GM12874 (cell line): ENCODE data around the gene MAPK4.
A peak's percentile ranks its signal among the peaks of the same experiment; 100 is the strongest.

Source experiments
- TF ChIP-seq, protein P1 (sequence below): IDR thresholded peaks from 2 replicates; pipeline ENCODE4 v1.5.1; 2011; ENCODE audit warnings: low read depth, mild to moderate bottlenecking, control low read depth, low read length, moderate library complexity; ENCODE audit not compliant: insufficient read depth

MAPK4 gene

DNA sequence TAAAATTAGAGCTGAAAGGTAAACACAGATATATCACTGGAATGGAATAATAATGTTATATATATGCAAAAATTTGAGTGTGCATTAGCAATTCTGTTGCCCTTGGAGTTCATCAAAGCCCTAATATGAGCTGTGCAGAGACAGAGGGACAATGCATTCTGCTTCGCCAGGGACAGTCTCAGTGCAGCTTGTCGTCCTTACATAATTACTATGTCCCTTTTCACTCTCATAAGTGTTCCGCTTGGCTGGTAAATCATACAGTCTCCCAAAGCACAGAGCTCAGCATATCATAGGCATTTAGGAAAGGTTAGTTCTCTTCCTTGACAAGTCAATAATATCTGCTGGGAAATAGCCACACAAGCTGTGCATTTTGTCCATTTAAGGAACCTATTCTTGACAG, 30.7 kb downstream of the MAPK4 start:
- TF ChIP-seq, protein P1, sequence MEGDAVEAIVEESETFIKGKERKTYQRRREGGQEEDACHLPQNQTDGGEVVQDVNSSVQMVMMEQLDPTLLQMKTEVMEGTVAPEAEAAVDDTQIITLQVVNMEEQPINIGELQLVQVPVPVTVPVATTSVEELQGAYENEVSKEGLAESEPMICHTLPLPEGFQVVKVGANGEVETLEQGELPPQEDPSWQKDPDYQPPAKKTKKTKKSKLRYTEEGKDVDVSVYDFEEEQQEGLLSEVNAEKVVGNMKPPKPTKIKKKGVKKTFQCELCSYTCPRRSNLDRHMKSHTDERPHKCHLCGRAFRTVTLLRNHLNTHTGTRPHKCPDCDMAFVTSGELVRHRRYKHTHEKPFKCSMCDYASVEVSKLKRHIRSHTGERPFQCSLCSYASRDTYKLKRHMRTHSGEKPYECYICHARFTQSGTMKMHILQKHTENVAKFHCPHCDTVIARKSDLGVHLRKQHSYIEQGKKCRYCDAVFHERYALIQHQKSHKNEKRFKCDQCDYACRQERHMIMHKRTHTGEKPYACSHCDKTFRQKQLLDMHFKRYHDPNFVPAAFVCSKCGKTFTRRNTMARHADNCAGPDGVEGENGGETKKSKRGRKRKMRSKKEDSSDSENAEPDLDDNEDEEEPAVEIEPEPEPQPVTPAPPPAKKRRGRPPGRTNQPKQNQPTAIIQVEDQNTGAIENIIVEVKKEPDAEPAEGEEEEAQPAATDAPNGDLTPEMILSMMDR = no peak

DNA sequence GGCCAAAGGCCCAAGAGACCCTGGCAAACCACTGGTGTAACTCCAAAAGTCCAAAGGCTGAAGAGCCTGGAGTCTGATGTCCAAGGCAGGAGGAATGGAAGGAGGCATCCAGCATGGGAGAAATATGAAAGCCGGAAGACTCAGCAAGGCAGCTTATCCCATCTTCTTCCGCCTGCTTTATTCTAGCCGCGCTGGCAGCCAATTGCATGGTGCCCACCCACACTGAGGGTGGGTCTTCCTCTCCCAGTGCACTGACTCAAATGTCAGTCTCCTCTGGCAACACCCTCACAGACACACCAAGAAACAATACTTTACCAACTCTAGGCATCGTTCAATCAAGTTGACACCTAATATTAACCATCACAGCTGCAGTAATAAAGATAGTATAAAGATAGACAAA, 34.1 kb downstream of the MAPK4 start:
- TF ChIP-seq, protein P1 = no peak

DNA sequence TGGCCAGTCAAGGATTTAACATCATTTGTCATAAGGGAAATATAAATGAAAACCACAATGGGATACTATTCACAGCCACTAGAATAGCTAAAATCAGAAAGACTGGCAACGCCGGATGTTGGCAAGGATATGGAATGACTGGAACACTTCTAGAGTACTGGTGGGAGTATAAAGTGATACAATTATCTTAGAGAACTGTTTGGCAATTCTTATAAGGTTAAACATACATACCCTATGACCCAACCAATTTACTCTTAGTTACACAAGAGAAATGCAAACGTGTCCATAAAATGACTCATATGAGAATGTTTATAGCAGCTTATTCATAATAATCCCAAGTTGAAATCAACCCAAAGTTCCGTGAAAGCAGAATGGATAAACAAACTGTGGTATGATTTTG, 35.1 kb downstream of the MAPK4 start:
- TF ChIP-seq, protein P1 = no peak

DNA sequence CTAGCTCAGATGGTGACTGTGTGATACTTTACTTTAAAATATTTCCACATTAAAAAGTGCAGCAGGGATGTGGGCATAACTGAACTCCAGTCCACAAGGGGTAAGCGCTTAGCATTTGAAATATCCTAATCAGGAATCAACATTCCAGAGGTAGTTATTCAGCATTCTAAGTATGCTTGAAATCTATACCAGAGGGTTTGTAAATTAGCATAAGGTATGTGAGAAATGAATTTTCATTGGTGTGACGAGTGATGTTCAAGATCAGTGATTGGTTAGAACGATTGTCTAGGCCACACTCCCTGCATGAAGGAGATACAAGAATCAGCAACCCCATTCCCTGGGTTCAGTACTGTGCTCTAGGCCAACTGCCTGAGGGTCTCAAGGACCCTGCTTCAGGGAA, 42.6 kb downstream of the MAPK4 start:
- TF ChIP-seq, protein P1 = no peak

DNA sequence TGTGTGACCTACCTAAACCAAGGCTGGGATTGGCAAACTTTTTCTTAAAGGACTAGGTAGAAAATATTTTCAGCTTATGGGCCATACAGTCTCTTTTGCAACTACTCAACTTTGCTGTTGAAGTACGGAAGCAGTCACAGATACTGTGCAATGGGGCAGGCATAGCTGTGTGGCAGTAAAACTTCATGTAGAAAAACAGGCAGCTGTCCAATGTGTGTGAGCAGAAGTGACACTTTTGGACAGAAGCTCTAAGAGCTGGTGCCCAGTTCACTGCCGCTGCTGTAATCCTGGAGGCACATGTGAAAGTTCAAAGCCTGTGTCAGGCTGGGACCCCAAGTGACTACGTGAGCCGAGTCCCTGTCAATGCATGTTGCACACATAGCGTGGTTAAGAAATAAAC, 46.7 kb downstream of the MAPK4 start:
- TF ChIP-seq, protein P1 = no peak

DNA sequence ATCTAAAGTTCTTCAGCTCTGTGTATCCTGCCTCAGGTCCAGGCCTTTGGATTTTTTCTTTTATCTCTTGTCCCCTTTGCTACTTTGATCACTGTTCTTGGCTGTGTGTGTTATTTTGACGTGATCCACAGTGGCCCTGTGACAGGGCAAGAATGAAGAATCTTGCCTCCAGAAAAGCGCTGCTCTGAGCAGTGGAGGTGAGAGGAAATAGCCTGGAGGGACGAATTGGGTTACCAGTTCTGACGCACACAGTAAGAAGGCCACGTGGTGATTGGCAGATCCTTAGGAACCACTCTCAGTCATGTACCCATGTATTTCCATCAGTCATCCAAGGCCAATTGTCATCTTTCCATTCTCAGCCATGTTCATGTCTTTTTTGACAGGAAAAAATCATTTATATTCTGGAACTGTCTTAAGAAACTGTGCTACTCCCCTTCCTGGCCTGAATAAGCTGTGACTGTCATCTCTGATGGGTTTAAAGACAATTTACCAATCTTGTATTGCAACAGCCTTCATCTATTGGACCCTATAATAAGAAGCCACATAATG, 47.6 kb downstream of the MAPK4 start:
- TF ChIP-seq, protein P1 = no peak

DNA sequence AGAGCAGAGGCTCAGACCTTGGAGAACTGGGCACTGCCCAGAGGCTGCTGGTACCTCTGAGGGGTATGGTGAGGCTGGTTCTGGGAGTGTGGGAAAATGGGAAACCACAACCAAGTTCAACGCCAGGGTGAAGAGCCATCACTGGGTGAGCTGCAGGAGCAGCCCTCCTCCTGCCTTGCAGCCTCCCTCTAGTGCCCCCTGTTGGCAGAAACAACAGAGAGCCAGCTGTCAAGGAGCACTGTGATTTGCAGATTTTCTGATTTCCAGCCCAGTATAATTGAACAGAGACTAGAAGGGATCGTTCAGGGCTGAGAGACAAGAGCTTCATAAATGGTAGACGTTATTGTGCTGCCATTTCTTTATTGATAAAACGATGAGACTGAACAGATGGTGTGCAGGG, 50.5 kb downstream of the MAPK4 start:
- TF ChIP-seq, protein P1 = peak; percentile 54
